ENCODE results near the gene MPPED2. TPM values are rescaled to one million over a fixed set of nuclear protein-coding genes. Genes with fewer than 3 reads are reported as not detected.

The MPPED2 gene
- total and polyA plus RNA-seq, 2 donors from 2014 or later, result 10.8 to 12.9 TPM

DNA sequence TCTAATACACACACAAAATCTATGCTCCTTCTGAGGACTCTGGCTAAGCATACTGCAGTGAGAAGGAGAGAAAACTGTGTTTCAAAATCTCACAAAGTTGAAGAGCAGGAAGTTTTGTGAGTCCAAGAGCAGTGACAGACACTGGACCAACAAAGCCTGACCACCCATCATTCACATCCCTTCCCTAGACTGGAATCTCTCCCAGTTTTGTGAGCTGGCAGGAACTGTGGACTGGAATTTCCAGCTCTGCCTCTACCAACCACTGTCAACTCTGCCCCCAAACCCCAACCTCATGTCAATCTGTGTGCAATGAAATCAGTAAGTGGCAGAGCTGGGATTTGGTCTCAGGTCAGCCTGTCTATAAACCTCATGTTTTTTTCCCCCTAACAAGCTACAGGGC, 150.7 kb downstream of the MPPED2 start:
- FAIRE-seq, result no peak
- peak overlapping the region in 1 of 2 donors; percentile 10 for H3K27ac ChIP-seq (ENCODE audit: low read depth in 2 of 2, low read length in 2 of 2)
- no peaks in the 10 kb centered on the region for H3K9me3 ChIP-seq (ENCODE audit: control insufficient read depth in 2 of 3, insufficient read depth in 1 of 3, low read length in 3 of 3)
- TF ChIP-seq, protein P1, sequence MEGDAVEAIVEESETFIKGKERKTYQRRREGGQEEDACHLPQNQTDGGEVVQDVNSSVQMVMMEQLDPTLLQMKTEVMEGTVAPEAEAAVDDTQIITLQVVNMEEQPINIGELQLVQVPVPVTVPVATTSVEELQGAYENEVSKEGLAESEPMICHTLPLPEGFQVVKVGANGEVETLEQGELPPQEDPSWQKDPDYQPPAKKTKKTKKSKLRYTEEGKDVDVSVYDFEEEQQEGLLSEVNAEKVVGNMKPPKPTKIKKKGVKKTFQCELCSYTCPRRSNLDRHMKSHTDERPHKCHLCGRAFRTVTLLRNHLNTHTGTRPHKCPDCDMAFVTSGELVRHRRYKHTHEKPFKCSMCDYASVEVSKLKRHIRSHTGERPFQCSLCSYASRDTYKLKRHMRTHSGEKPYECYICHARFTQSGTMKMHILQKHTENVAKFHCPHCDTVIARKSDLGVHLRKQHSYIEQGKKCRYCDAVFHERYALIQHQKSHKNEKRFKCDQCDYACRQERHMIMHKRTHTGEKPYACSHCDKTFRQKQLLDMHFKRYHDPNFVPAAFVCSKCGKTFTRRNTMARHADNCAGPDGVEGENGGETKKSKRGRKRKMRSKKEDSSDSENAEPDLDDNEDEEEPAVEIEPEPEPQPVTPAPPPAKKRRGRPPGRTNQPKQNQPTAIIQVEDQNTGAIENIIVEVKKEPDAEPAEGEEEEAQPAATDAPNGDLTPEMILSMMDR (IDR thresholded peaks at IDR 0.05; ENCODE audit: borderline replicate concordance, extremely low read depth, insufficient read depth), result no peak
- H3K9ac ChIP-seq (ENCODE audit: low read length in 3 of 3), result no peak overlapping the region
- no peaks in the 10 kb centered on the region for H3K27me3 ChIP-seq (ENCODE audit: control insufficient read depth, insufficient read depth, low read length)
- DNase-seq, result no peak
- H3K4me3 ChIP-seq (ENCODE audit: low read length in 3 of 3), result no peak overlapping the region
- no peaks in the 10 kb centered on the region for H3K36me3 ChIP-seq (ENCODE audit: control insufficient read depth in 2 of 3, insufficient read depth in 3 of 3, low read length in 3 of 3)
- peaks cover 0 to 4% (median 0%) of the 10 kb centered on the region in 3 donors for H3K4me1 ChIP-seq (ENCODE audit: control insufficient read depth in 2 of 3, insufficient read depth in 2 of 3, low read depth in 1 of 3, low read length in 3 of 3)
- intact Hi-C loops (cut with DNase I), result no loop called here

DNA sequence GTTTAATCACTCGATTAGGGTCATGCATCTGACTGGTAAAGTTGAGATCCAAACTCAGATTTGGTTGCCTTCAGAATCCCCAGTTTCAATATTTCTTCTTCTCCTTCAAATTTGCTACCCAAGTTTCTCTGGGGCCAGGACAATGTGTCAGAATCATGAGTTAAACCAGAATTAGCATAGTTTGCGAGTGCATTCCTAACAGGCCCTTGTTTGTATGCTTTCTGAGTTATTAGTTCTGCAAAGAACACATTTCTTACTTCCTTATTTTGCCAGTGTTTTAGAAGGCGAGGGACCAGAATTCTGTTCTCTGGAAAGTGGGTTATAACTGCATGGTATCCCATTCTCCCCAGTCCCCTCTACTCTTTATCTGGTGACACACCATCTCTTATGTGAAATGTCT, 151.3 kb downstream of the MPPED2 start:
- H3K9me3 ChIP-seq (ENCODE audit: control insufficient read depth in 2 of 3, insufficient read depth in 1 of 3, low read length in 3 of 3), result no peaks in the 10 kb centered on the region
- intact Hi-C loops (cut with DNase I), result no loop called here
- no peak overlapping the region for H3K9ac ChIP-seq (ENCODE audit: low read length in 3 of 3)
- no peaks in the 10 kb centered on the region for H3K27me3 ChIP-seq (ENCODE audit: control insufficient read depth, insufficient read depth, low read length)
- H3K27ac ChIP-seq (ENCODE audit: low read depth in 2 of 2, low read length in 2 of 2), result peak overlapping the region in 1 of 2 donors; percentile 10
- H3K4me3 ChIP-seq (ENCODE audit: low read length in 3 of 3), result no peak overlapping the region
- no peaks in the 10 kb centered on the region for H3K36me3 ChIP-seq (ENCODE audit: control insufficient read depth in 2 of 3, insufficient read depth in 3 of 3, low read length in 3 of 3)
- DNase-seq (no peak), FAIRE-seq (no peak)
- TF ChIP-seq, protein P1 (IDR thresholded peaks at IDR 0.05; ENCODE audit: borderline replicate concordance, extremely low read depth, insufficient read depth), result no peak
- peaks cover 0 to 4% (median 0%) of the 10 kb centered on the region in 3 donors for H3K4me1 ChIP-seq (ENCODE audit: control insufficient read depth in 2 of 3, insufficient read depth in 2 of 3, low read depth in 1 of 3, low read length in 3 of 3)

DNA sequence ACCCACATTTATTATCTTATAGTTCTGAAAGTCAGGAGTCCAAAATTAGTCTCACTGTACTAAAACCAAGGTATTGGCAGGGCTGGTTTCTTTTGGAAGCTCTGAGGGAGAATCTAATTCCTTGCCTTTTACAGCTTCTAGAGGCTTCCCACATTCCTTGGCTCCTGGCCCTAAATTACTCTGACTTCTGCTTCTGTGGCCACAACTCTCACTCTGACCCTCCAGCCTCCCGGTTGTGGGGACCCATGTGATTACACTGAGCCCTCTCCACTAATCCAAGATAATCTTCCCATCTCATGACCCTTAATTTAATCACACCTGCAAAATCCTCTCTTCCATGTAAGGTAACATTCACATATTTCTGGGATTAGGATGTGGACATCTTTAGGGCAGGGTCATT, 152.3 kb downstream of the MPPED2 start:
- Histone ChIP-seq H3K9ac (ENCODE audit: low read length in 3 of 3) (no peak overlapping the region), H3K27me3 (ENCODE audit: control insufficient read depth, insufficient read depth, low read length) (no peaks in the 10 kb centered on the region), H3K4me1 (ENCODE audit: control insufficient read depth in 2 of 3, insufficient read depth in 2 of 3, low read depth in 1 of 3, low read length in 3 of 3) (peaks cover 0 to 7% (median 0%) of the 10 kb centered on the region in 3 donors), H3K9me3 (ENCODE audit: control insufficient read depth in 2 of 3, insufficient read depth in 1 of 3, low read length in 3 of 3) (no peaks in the 10 kb centered on the region), H3K4me3 (ENCODE audit: low read length in 3 of 3) (no peak overlapping the region), H3K36me3 (ENCODE audit: control insufficient read depth in 2 of 3, insufficient read depth in 3 of 3, low read length in 3 of 3) (no peaks in the 10 kb centered on the region), H3K27ac (ENCODE audit: low read depth in 2 of 2, low read length in 2 of 2) (no peak overlapping the region)
- intact Hi-C loops (cut with DNase I), result no loop called here
- TF ChIP-seq, protein P1 (IDR thresholded peaks at IDR 0.05; ENCODE audit: borderline replicate concordance, extremely low read depth, insufficient read depth), result no peak
- no peak for DNase-seq
- FAIRE-seq, result no peak

DNA sequence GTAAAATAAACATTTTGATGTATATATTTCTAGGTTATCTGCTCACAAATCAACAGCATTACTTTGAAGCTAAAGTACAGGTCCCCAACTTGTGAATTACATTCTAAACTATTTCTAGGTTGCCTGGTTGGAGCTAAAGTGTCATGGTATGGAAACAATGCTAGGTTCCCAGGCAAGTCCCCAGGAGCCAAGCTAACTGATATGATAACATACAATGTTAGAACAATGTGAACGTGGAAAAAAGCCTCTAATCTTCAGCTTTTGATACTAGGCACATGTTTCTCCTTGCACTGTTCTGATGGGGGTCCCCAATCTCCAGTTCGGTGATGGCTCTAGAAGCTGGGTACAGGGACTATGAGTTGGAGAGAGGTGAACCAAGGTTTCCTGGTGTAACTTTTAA, 153.4 kb downstream of the MPPED2 start:
- no peak for DNase-seq
- FAIRE-seq, result no peak
- Histone ChIP-seq H3K9me3 (ENCODE audit: control insufficient read depth in 2 of 3, insufficient read depth in 1 of 3, low read length in 3 of 3) (no peaks in the 10 kb centered on the region), H3K4me3 (ENCODE audit: low read length in 3 of 3) (no peak overlapping the region), H3K27me3 (ENCODE audit: control insufficient read depth, insufficient read depth, low read length) (no peaks in the 10 kb centered on the region), H3K27ac (ENCODE audit: low read depth in 2 of 2, low read length in 2 of 2) (peak overlapping the region in 1 of 2 donors; percentile 14), H3K36me3 (ENCODE audit: control insufficient read depth in 2 of 3, insufficient read depth in 3 of 3, low read length in 3 of 3) (no peaks in the 10 kb centered on the region), H3K4me1 (ENCODE audit: control insufficient read depth in 2 of 3, insufficient read depth in 2 of 3, low read depth in 1 of 3, low read length in 3 of 3) (peaks cover 0 to 7% (median 0%) of the 10 kb centered on the region in 3 donors), H3K9ac (ENCODE audit: low read length in 3 of 3) (no peak overlapping the region)
- TF ChIP-seq, protein P1 (IDR thresholded peaks at IDR 0.05; ENCODE audit: borderline replicate concordance, extremely low read depth, insufficient read depth), result no peak
- intact Hi-C loops (cut with DNase I), result no loop called here
